Natural killer cell (primary cell): Measurements from ENCODE around the gene ERF. TPM values are rescaled to one million over a fixed set of nuclear protein-coding genes. Genes with fewer than 3 reads are reported as not detected.

ENCODE experiments used
- ATAC-seq, 3 donors: fragments of 150-1000 bp in 2 of 3; fragments of 200-7000 bp in 1 of 3; cut with Tn5 transposase; 1 replicate in 1 of 3; 2 replicates in 2 of 3; pipeline ENCODE4 v1.10.0; 2021; ENCODE audit warnings: mild to moderate bottlenecking in 2 of 3, moderate library complexity in 2 of 3
- DNase-seq, 2 donors: peaks; one replicate each; pipeline versions ENCODE4 v3.0.0 to v3.0.0-alpha.2; 2013 to 2021; ENCODE audit warnings: mixed read lengths in 1 of 2
- H3K27ac ChIP-seq: one replicate; pipeline ENCODE4 v1.5.1; 2013; ENCODE audit warnings: mild to moderate bottlenecking, low read length
- H3K27me3 ChIP-seq: one replicate; pipeline ENCODE4 v1.6.1; 2013; ENCODE audit warnings: low read length; ENCODE audit not compliant: control insufficient read depth, insufficient read depth
- H3K36me3 ChIP-seq: one replicate; pipeline ENCODE4 v1.6.1; 2013; ENCODE audit warnings: low read length; ENCODE audit not compliant: control insufficient read depth, insufficient read depth
- H3K4me1 ChIP-seq: one replicate; pipeline ENCODE4 v1.6.1; 2013; ENCODE audit warnings: low read length; ENCODE audit not compliant: control insufficient read depth, insufficient read depth
- H3K4me3 ChIP-seq: one replicate; pipeline ENCODE4 v1.5.1; 2013; ENCODE audit warnings: low read length
- H3K9me3 ChIP-seq: one replicate; pipeline ENCODE4 v1.6.1; 2013; ENCODE audit warnings: low read length; ENCODE audit not compliant: control insufficient read depth, insufficient read depth
- H3K27ac Mint-ChIP-seq, 2 donors: one replicate each; pipeline ENCODE4 v1.8.0; 2022; ENCODE audit warnings: mild to moderate bottlenecking in 2 of 2, mixed read lengths in 2 of 2, moderate library complexity in 1 of 2
- H3K27me3 Mint-ChIP-seq, 2 donors: one replicate each; pipeline ENCODE4 v1.8.0; 2022; ENCODE audit warnings: low read depth in 2 of 2, mixed read lengths in 2 of 2
- H3K36me3 Mint-ChIP-seq: one replicate; pipeline ENCODE4 v1.8.0; 2022; ENCODE audit warnings: mixed read lengths
- H3K4me1 Mint-ChIP-seq, 2 donors: one replicate each; pipeline ENCODE4 v1.8.0; 2022; ENCODE audit warnings: mixed read lengths in 2 of 2
- H3K4me3 Mint-ChIP-seq: one replicate; pipeline ENCODE4 v1.8.0; 2022; ENCODE audit warnings: mild to moderate bottlenecking, moderate library complexity, mixed read lengths
- H3K9me3 Mint-ChIP-seq, 2 donors: one replicate each; pipeline ENCODE4 v1.8.0; 2022; ENCODE audit warnings: mixed read lengths in 2 of 2
- CTCF ChIP-seq: fragments of 200-600 bp; IDR thresholded peaks from one replicate; pipeline ENCODE4 v1.8.0; 2022; ENCODE audit warnings: antibody characterized with exemption
- WGBS: methylation state at CpG from one replicate; pipeline ENCODE4 v1.1.7; 2013; ENCODE audit warnings: missing lambda C conversion rate; ENCODE audit not compliant: insufficient coverage; 5-methylcytosine and 5-hydroxymethylcytosine counted together
- intact Hi-C: fragments of 100-400 bp; cut with micrococcal nuclease; formaldehyde crosslinking; loops from one replicate; pipeline ENCODE4 v1.14.2; 2022
- total RNA-seq, 4 donors: library from RNA; stranded (reverse); fragments of 120-200 nt in 1 of 4; gene quantifications; one replicate each; pipeline versions ENCODE4 v1.2.3 to v1.2.4, GENCODE V29; 2013 to 2022

ERF gene
- total RNA-seq, 3 donors from 2014 or later (not counting 1 experiment from before 2014, with no cell fraction given) = 58.3 to 115 (median 75.6) TPM

- peak overlapping the region; percentile 55 for H3K4me3 ChIP-seq
Measured at GRCh38 chr19:42241279-42241678, 13.6 kb downstream of the ERF start.

GRCh38 chr19:42239544-42240220 lies 15.2 kb downstream of the ERF start:
- no peaks in the 10 kb centered on the region for H3K27me3 ChIP-seq
- no peaks in the 10 kb centered on the region for H3K9me3 ChIP-seq
- Mint-ChIP-seq H3K9me3 (no peaks in the 10 kb centered on the region), H3K27me3 (no peaks in the 10 kb centered on the region), H3K4me3 (no peak overlapping the region), H3K4me1 (peaks cover 54 to 62% of the 10 kb centered on the region in 2 donors), H3K27ac (peak overlapping the region; percentile 43 to 98), H3K36me3 (no peaks in the 10 kb centered on the region)
- peaks cover 38% of the 10 kb centered on the region for H3K36me3 ChIP-seq
- TF ChIP-seq CTCF = no peak
- intact Hi-C loops = no loop called here
- H3K4me1 ChIP-seq = peaks cover 38% of the 10 kb centered on the region
- no peak overlapping the region for H3K4me3 ChIP-seq
- DNase-seq (no peak), ATAC-seq (no peak)
- WGBS = 96% methylated on average over 10 of the region's 10 CpGs
- H3K27ac ChIP-seq = no peak overlapping the region

More at GRCh38 chr19:42241279-42241678, 13.6 kb downstream of the ERF start:
- Mint-ChIP-seq H3K36me3 (no peaks in the 10 kb centered on the region), H3K9me3 (no peaks in the 10 kb centered on the region), H3K27me3 (no peaks in the 10 kb centered on the region), H3K4me3 (peak overlapping the region; percentile 85), H3K27ac (peak overlapping the region; percentile 93 to 98), H3K4me1 (peaks cover 53 to 67% of the 10 kb centered on the region in 2 donors)
- DNase-seq (no peak), ATAC-seq (no peak)
- Histone ChIP-seq H3K9me3 (no peaks in the 10 kb centered on the region), H3K36me3 (peaks cover 25% of the 10 kb centered on the region), H3K27ac (peak overlapping the region; percentile 63), H3K4me1 (peaks cover 44% of the 10 kb centered on the region), H3K27me3 (no peaks in the 10 kb centered on the region)
- no peak for TF ChIP-seq CTCF
- intact Hi-C loops = no loop called here
- WGBS = 97% methylated on average over 3 of the region's 3 CpGs

GRCh38 chr19:42235181-42235580 lies 19.7 kb downstream of the ERF start:
- ATAC-seq (no peak), DNase-seq (no peak)
- no peaks in the 10 kb centered on the region for H3K36me3 Mint-ChIP-seq
- Histone ChIP-seq H3K36me3 (peaks cover 76% of the 10 kb centered on the region), H3K27me3 (no peaks in the 10 kb centered on the region), H3K9me3 (no peaks in the 10 kb centered on the region), H3K4me3 (no peak overlapping the region), H3K27ac (no peak overlapping the region), H3K4me1 (peaks cover 7% of the 10 kb centered on the region)
- no peaks in the 10 kb centered on the region for H3K9me3 Mint-ChIP-seq
- H3K4me1 Mint-ChIP-seq = peaks cover 26 to 32% of the 10 kb centered on the region in 2 donors
- H3K4me3 Mint-ChIP-seq = no peak overlapping the region
- intact Hi-C loops = no loop called here
- H3K27ac Mint-ChIP-seq = peak overlapping the region in 1 of 2 donors; percentile 49
- H3K27me3 Mint-ChIP-seq = no peaks in the 10 kb centered on the region
- 82% methylated on average over 5 of the region's 5 CpGs for WGBS
- TF ChIP-seq CTCF = no peak

GRCh38 chr19:42234364-42234763 lies 20.6 kb downstream of the ERF start:
- Mint-ChIP-seq H3K27me3 (no peaks in the 10 kb centered on the region), H3K36me3 (no peaks in the 10 kb centered on the region), H3K9me3 (no peaks in the 10 kb centered on the region), H3K4me3 (no peak overlapping the region), H3K27ac (peak overlapping the region in 1 of 2 donors; percentile 66), H3K4me1 (peaks cover 20 to 31% of the 10 kb centered on the region in 2 donors)
- Histone ChIP-seq H3K4me1 (peaks cover 2% of the 10 kb centered on the region), H3K9me3 (no peaks in the 10 kb centered on the region), H3K27me3 (no peaks in the 10 kb centered on the region), H3K4me3 (no peak overlapping the region), H3K27ac (no peak overlapping the region), H3K36me3 (peaks cover 74% of the 10 kb centered on the region)
- 98% methylated on average over 11 of the region's 11 CpGs for WGBS
- intact Hi-C loops = no loop called here
- ATAC-seq (no peak), DNase-seq (no peak)
- no peak for TF ChIP-seq CTCF
